ENCODE data around the gene AKAP6.

DNA sequence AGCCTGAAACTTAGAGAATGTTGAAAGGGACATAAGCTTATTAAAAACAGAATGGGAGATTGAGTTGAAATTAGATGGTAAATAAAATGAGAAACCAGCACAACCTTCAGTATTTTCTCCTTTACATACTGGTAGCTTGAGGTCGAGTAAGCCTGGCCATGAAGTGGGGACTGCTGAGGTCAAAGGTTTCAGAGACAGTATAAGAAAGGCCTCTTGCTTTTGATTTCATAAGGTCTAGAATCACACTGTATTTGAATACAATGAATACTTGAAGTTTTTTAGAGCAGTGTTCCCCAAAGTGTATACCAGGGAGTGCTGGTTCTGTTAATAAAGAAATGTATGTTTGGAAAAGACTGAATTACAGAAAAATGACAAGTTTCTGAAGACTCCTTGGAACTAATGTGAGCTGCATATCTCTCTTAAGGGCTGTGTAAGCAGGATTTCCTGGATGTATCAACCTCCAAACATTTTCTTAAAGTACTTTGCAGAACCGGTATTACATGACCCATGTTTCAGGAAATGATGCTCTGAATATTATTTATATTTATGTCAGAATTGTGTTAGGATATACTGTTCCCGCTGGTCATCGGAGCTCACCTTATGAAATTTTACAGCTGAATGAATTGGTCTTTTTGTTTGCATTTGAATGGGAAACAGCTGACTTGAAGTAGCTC, 85.0 kb downstream of the AKAP6 start:
- TF ChIP-seq, protein P1, sequence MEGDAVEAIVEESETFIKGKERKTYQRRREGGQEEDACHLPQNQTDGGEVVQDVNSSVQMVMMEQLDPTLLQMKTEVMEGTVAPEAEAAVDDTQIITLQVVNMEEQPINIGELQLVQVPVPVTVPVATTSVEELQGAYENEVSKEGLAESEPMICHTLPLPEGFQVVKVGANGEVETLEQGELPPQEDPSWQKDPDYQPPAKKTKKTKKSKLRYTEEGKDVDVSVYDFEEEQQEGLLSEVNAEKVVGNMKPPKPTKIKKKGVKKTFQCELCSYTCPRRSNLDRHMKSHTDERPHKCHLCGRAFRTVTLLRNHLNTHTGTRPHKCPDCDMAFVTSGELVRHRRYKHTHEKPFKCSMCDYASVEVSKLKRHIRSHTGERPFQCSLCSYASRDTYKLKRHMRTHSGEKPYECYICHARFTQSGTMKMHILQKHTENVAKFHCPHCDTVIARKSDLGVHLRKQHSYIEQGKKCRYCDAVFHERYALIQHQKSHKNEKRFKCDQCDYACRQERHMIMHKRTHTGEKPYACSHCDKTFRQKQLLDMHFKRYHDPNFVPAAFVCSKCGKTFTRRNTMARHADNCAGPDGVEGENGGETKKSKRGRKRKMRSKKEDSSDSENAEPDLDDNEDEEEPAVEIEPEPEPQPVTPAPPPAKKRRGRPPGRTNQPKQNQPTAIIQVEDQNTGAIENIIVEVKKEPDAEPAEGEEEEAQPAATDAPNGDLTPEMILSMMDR (conservative IDR thresholded peaks at IDR 0.05) = no peak
- TF ChIP-seq ZFX (IDR thresholded peaks at IDR 0.05) = no peak
